Smooth muscle cell (in vitro differentiated cells): Measurements from ENCODE around the gene RABGAP1L. TPM values are rescaled to one million over a fixed set of nuclear protein-coding genes. Genes with fewer than 3 reads are reported as not detected.

Experiments
- DNase-seq: peaks from one replicate; lab custom pipeline; 2025; ENCODE audit not compliant: unreplicated experiment; lab: John Stamatoyannopoulos, UW
- H2AFZ ChIP-seq: fragments of 200-600 bp; sonication (generic); 2 replicates; pipeline ENCODE4 v1.6.0; 2016; ENCODE audit warnings: antibody characterized with exemption, low read depth, mild to moderate bottlenecking
- H3F3A ChIP-seq: fragments of 200-600 bp; sonication (generic); 2 replicates; pipeline ENCODE4 v1.6.0; 2017; ENCODE audit warnings: antibody characterized with exemption, low read depth
- H3K27ac ChIP-seq: fragments of 200-600 bp; sonication (generic); 2 replicates; pipeline ENCODE4 v1.5.1; 2016; ENCODE audit warnings: low read depth, mild to moderate bottlenecking
- H3K27me3 ChIP-seq: fragments of 200-600 bp; sonication (generic); 2 replicates; pipeline ENCODE4 v1.6.1; 2016; ENCODE audit warnings: low read depth, mild to moderate bottlenecking
- H3K36me3 ChIP-seq: fragments of 200-600 bp; sonication (generic); 2 replicates; pipeline ENCODE4 v1.5.1; 2016; ENCODE audit warnings: low read depth
- H3K4me1 ChIP-seq: fragments of 200-600 bp; sonication (generic); 2 replicates; pipeline ENCODE4 v1.5.1; 2016; ENCODE audit warnings: low read depth
- H3K4me2 ChIP-seq: fragments of 200-600 bp; sonication (generic); 2 replicates; pipeline ENCODE4 v1.6.0; 2016; ENCODE audit warnings: mild to moderate bottlenecking
- H3K4me3 ChIP-seq: fragments of 200-600 bp; sonication (generic); 2 replicates; pipeline ENCODE4 v1.5.1; 2016; ENCODE audit warnings: mild to moderate bottlenecking
- H3K79me2 ChIP-seq: fragments of 200-600 bp; sonication (generic); 2 replicates; pipeline ENCODE4 v1.6.0; 2016; ENCODE audit warnings: low read depth, mild to moderate bottlenecking
- H3K9ac ChIP-seq: fragments of 200-600 bp; sonication (generic); 2 replicates; pipeline ENCODE4 v1.6.0; 2016; ENCODE audit warnings: low read depth
- H3K9me3 ChIP-seq: fragments of 200-600 bp; sonication (generic); replicated peaks from 2 replicates; pipeline ENCODE4 v1.5.1; 2016; ENCODE audit warnings: low read depth
- H4K20me1 ChIP-seq: fragments of 200-600 bp; sonication (generic); 2 replicates; pipeline ENCODE4 v1.6.0; 2016; ENCODE audit warnings: low read depth
- CTCF ChIP-seq: fragments of 200-600 bp; sonication (generic); IDR thresholded peaks from 2 replicates; pipeline ENCODE4 v1.5.1; 2017; ENCODE audit warnings: borderline replicate concordance, mild to moderate bottlenecking, antibody characterized with exemption; ENCODE audit not compliant: insufficient read depth, poor library complexity, severe bottlenecking
- WGBS: methylation state at CpG from one replicate; pipeline ENCODE4 v1.1.7; 2016; ENCODE audit warnings: low lambda C conversion rate; 5-methylcytosine and 5-hydroxymethylcytosine counted together
- polyA plus RNA-seq: library from polyadenylated mRNA; unstranded; fragments of >200 nt; fragmentation: Nextera tagmentation; extraction: Ambion mirVana; gene quantifications from 2 replicates; pipeline ENCODE4 v1.2.1, GENCODE V29; 2016
- total RNA-seq: library from RNA; depleted of rRNA; stranded (reverse); fragments of >200 nt; gene quantifications from 2 replicates; pipeline ENCODE4 v1.2.3, GENCODE V29; 2014

RABGAP1L gene
- total and polyA plus RNA-seq, 2 experiments from 2014 or later = 4.8 to 24.7 TPM

DNA sequence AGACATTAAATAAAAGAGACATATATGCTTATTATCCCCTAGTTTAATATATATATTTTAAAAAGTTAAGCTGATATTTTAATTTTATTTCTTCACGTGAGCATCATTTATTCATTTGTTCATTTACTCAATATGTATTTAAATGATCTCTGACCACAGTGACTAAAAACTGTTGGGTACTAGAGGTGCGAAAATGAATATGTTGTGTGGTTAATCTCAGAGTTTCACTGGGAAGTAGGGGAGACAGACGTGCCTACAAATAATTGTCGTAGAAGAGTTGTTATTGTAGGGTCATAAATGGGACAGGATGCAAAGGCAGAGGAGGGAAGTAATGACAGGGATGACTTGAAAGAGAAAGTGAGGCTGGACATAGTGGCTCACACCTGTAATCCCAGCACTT is 627.4 kb downstream of the RABGAP1L start:
- H3K9me3 ChIP-seq = no peaks in the 10 kb centered on the region
- H3F3A ChIP-seq = no peaks in the 10 kb centered on the region
- H3K9ac ChIP-seq = no peak overlapping the region
- no peak for DNase-seq
- 97% methylated on average over 4 of the region's 4 CpGs for WGBS
- H3K27me3 ChIP-seq = no peaks in the 10 kb centered on the region
- H4K20me1 ChIP-seq = no peaks in the 10 kb centered on the region
- H3K4me2 ChIP-seq = no peak overlapping the region
- H3K4me1 ChIP-seq = no peaks in the 10 kb centered on the region
- no peak overlapping the region for H3K4me3 ChIP-seq
- TF ChIP-seq CTCF = no peak
- H3K27ac ChIP-seq = no peak overlapping the region
- H3K36me3 ChIP-seq = no peaks in the 10 kb centered on the region
- no peaks in the 10 kb centered on the region for H3K79me2 ChIP-seq
- H2AFZ ChIP-seq = no peak overlapping the region

DNA sequence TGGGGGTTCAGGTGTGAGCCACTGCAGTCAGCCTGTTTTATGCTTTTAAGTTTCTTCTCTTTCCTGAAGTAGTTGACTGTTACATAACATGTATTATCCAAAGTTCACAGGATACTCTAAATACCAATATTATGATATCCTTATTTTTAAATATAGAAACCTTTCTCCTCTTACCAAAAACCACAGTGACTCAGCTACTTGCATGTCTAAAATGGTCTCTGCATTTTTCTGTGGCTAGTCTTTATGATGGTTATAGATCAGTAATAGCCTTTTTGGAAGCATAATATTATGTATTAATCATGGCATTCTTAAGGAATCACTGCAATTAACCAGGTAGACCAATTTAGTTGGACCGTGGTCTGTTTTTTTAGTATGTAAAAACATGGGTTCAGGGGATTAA is 629.7 kb downstream of the RABGAP1L start:
- no peak for TF ChIP-seq CTCF
- Histone ChIP-seq H3K4me1 (no peaks in the 10 kb centered on the region), H3K4me2 (peak overlapping the region; percentile 63), H3K9ac (peak overlapping the region; percentile 58), H3K79me2 (no peaks in the 10 kb centered on the region), H3K27me3 (no peaks in the 10 kb centered on the region), H3F3A (no peaks in the 10 kb centered on the region), H3K9me3 (no peaks in the 10 kb centered on the region), H3K36me3 (no peaks in the 10 kb centered on the region), H2AFZ (no peak overlapping the region), H3K27ac (peak overlapping the region; percentile 82), H3K4me3 (no peak overlapping the region), H4K20me1 (no peaks in the 10 kb centered on the region)
- 77% methylated on average over 1 of the region's 1 CpG for WGBS
- no peak for DNase-seq

GRCh38 chr1:174789399-174789798 is 630.1 kb downstream of the RABGAP1L start:
- peak overlapping the region; percentile 58 for H3K9ac ChIP-seq
- H2AFZ ChIP-seq = no peak overlapping the region
- H4K20me1 ChIP-seq = no peaks in the 10 kb centered on the region
- DNase-seq = no peak
- no peaks in the 10 kb centered on the region for H3K27me3 ChIP-seq
- peak overlapping the region; percentile 82 for H3K27ac ChIP-seq
- WGBS = 94% methylated on average over 1 of the region's 1 CpG
- H3K79me2 ChIP-seq = no peaks in the 10 kb centered on the region
- H3K36me3 ChIP-seq = no peaks in the 10 kb centered on the region
- H3K4me1 ChIP-seq = no peaks in the 10 kb centered on the region
- H3K4me3 ChIP-seq = no peak overlapping the region
- H3K4me2 ChIP-seq = peak overlapping the region; percentile 63
- H3K9me3 ChIP-seq = no peaks in the 10 kb centered on the region
- TF ChIP-seq CTCF = no peak
- no peaks in the 10 kb centered on the region for H3F3A ChIP-seq

DNA sequence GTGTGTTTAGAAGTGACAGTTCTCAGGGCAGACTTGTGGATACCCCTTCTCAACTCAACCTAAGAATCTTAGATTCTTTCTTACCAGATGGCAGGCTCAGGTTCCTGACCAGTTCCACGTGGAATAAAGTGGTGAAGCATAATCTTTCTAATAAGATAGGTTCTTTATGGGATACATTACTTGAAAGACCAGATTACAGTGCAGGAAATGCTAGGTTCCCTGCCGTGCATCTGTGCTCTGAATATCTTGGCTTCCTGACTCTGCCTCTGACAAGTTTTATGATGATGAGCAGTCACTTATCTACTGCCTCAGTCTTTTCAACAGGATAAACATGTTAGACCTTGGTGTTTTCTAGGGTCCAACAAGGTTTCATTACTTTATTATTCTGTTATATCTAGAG is 632.5 kb downstream of the RABGAP1L start:
- DNase-seq = no peak
- WGBS = 15% methylated on average over 2 of the region's 2 CpGs
- Histone ChIP-seq H3K9me3 (no peaks in the 10 kb centered on the region), H3K27ac (no peak overlapping the region), H3K36me3 (no peaks in the 10 kb centered on the region), H3K4me3 (no peak overlapping the region), H3F3A (no peaks in the 10 kb centered on the region), H3K27me3 (no peaks in the 10 kb centered on the region), H2AFZ (no peak overlapping the region), H4K20me1 (no peaks in the 10 kb centered on the region), H3K79me2 (no peaks in the 10 kb centered on the region), H3K4me1 (no peaks in the 10 kb centered on the region), H3K4me2 (no peak overlapping the region), H3K9ac (no peak overlapping the region)
- TF ChIP-seq CTCF = no peak
